Activated T-cell treated with anti-CD3 and anti-CD28 coated beads for 1 hour (primary cell): Measurements from ENCODE around the gene NDUFAF4.

ENCODE experiments used
- DNase-seq: peaks from one replicate; pipeline ENCODE4 v3.0.0-alpha.2; 2020; ENCODE audit warnings: low read depth

NDUFAF4 gene

GRCh38 chr6:96897396-96898240 is at the start of gene NDUFAF4:
TSS of gene NDUFAF4 (minus strand) at chr6:96897891. CDS start at chr6:96897801, 90 bp downstream.
- DNase-seq = peak; percentile 94

- no peak for DNase-seq
Observed at GRCh38 chr6:96947055-96947454, 49.4 kb upstream of the NDUFAF4 start.

GRCh38 chr6:96943555-96944215 is 46.0 kb upstream of the NDUFAF4 start:
- DNase-seq = no peak

- DNase-seq = no peak
Observed at GRCh38 chr6:96942676-96943075, 45.0 kb upstream of the NDUFAF4 start.

- no peak for DNase-seq
Observed at GRCh38 chr6:96940322-96940721, 42.6 kb upstream of the NDUFAF4 start.

GRCh38 chr6:96939007-96939805 is 41.5 kb upstream of the NDUFAF4 start:
- DNase-seq = no peak

- no peak for DNase-seq
Observed at GRCh38 chr6:96934087-96934486, 36.4 kb upstream of the NDUFAF4 start.

- DNase-seq = no peak
Observed at GRCh38 chr6:96931198-96931597, 33.5 kb upstream of the NDUFAF4 start.

- DNase-seq = no peak
Observed at GRCh38 chr6:96929741-96930140, 32.0 kb upstream of the NDUFAF4 start.

- no peak for DNase-seq
Observed at GRCh38 chr6:96927660-96928059, 30.0 kb upstream of the NDUFAF4 start.

GRCh38 chr6:96926425-96926824 is 28.7 kb upstream of the NDUFAF4 start:
- DNase-seq = no peak

GRCh38 chr6:96925290-96925687 is 27.6 kb upstream of the NDUFAF4 start:
- DNase-seq = no peak

GRCh38 chr6:96923871-96924493 is 26.3 kb upstream of the NDUFAF4 start:
- DNase-seq = no peak

GRCh38 chr6:96923400-96923799 is 25.7 kb upstream of the NDUFAF4 start:
- DNase-seq = no peak

- no peak for DNase-seq
Observed at GRCh38 chr6:96917098-96917497, 19.4 kb upstream of the NDUFAF4 start.

- DNase-seq = no peak
Observed at GRCh38 chr6:96913621-96914020, 15.9 kb upstream of the NDUFAF4 start.

GRCh38 chr6:96911751-96912150 is 14.1 kb upstream of the NDUFAF4 start:
- no peak for DNase-seq

- DNase-seq = no peak
Observed at GRCh38 chr6:96911171-96911570, 13.5 kb upstream of the NDUFAF4 start.

GRCh38 chr6:96909811-96910210 is 12.1 kb upstream of the NDUFAF4 start:
- DNase-seq = no peak

GRCh38 chr6:96907498-96907897 is 9.8 kb upstream of the NDUFAF4 start:
- no peak for DNase-seq

GRCh38 chr6:96900873-96901272 is 3.2 kb upstream of the NDUFAF4 start:
- DNase-seq = no peak

- no peak for DNase-seq
Observed at GRCh38 chr6:96899451-96899998, 1.8 kb upstream of the NDUFAF4 start.
